A549 (cell line): ENCODE measurements around the gene ALPK3. TPM values are rescaled to one million over a fixed set of nuclear protein-coding genes. Genes with fewer than 3 reads are reported as not detected.

Experiments used
- ATAC-seq, 2 experiments: fragments of 200-7000 bp in 1 of 2; fragments of >200 bp in 1 of 2; cut with Nextera tagmentation in 1 of 2; cut with Tn5 transposase in 1 of 2; 3 replicates each; pipeline versions ENCODE4 v1.8.0 to v1.9.1; 2018 to 2020; ENCODE audit warnings: mild to moderate bottlenecking in 1 of 2, moderate library complexity in 1 of 2
- CTCF ChIA-PET: fragments of 300-600 bp; sonication (Branson Sonifier 250); formaldehyde crosslinking; extraction: SDS; loops from one replicate; lab custom pipeline; 2021; ENCODE audit warnings: antibody characterized with exemption, inconsistent platforms; lab: Yijun Ruan, JAX
- POLR2A ChIA-PET: fragments of 350-600 bp; formaldehyde crosslinking; extraction: SDS; loops from one replicate; lab custom pipeline; 2021; ENCODE audit warnings: antibody characterized with exemption, inconsistent platforms; lab: Yijun Ruan, JAX
- DNase-seq, 2 experiments: peaks; one replicate each; pipeline versions ENCODE4 v3.0.0 to v3.0.0-alpha.2; 2011 to 2016; ENCODE audit warnings: low read depth in 1 of 2, low spot score in 1 of 2
- FAIRE-seq: peaks from 2 replicates; lab custom pipeline; 2011; peaks lifted over from hg19 to GRCh38; lab: Jason Lieb, UNC
- H3K27ac ChIP-seq, 2 experiments: fragments of >200 bp; sonication (Bioruptor Twin); formaldehyde crosslinking; 3 replicates each; pipeline ENCODE4 v1.5.1; 2016 to 2017
- H3K4me1 ChIP-seq: fragments of >200 bp; sonication (Bioruptor Twin); formaldehyde crosslinking; 3 replicates; pipeline ENCODE4 v1.6.1; 2016
- H3K4me2 ChIP-seq: fragments of >200 bp; sonication (Bioruptor Twin); formaldehyde crosslinking; 3 replicates; pipeline ENCODE4 v1.6.1; 2016
- H3K4me3 ChIP-seq: fragments of >200 bp; sonication (Bioruptor Twin); formaldehyde crosslinking; 3 replicates; pipeline ENCODE4 v1.5.1; 2016
- H3K9me3 ChIP-seq: fragments of >200 bp; sonication (Bioruptor Twin); formaldehyde crosslinking; 3 replicates; pipeline ENCODE4 v1.6.1; 2016
- ATOH8 ChIP-seq: fragments of 250-450 bp; sonication (Bioruptor Pico); IDR thresholded peaks from 2 replicates; pipeline ENCODE4 v1.5.0; 2020; ENCODE audit warnings: low read depth, mild to moderate bottlenecking, moderate library complexity
- BHLHE40 ChIP-seq: IDR thresholded peaks from 2 replicates; pipeline ENCODE4 v1.6.1; 2012; ENCODE audit warnings: low read depth, low read length, inconsistent platforms
- CBX2 ChIP-seq: fragments of 200-600 bp; sonication (generic); IDR thresholded peaks from 2 replicates; pipeline ENCODE4 v1.6.1; 2016; ENCODE audit warnings: low read depth, mild to moderate bottlenecking, borderline replicate concordance
- CEBPB ChIP-seq, 2 experiments: fragments of >200 bp in 1 of 2; sonication (Bioruptor Twin) in 1 of 2; formaldehyde crosslinking in 1 of 2; IDR thresholded peaks; 2 replicates each; pipeline ENCODE4 v1.6.1; 2012 to 2016
- CHD2 ChIP-seq: fragments of 150-350 bp; IDR thresholded peaks from 2 replicates; pipeline ENCODE4 v1.6.1; 2014; ENCODE audit warnings: low read length; ENCODE audit not compliant: partially characterized antibody
- EHMT2 ChIP-seq: fragments of 200-600 bp; sonication (generic); IDR thresholded peaks from 2 replicates; pipeline ENCODE4 v1.6.1; 2016; ENCODE audit warnings: antibody characterized with exemption, low read depth, mild to moderate bottlenecking, moderate library complexity
- ELK1 ChIP-seq: fragments of 150-350 bp; IDR thresholded peaks from 2 replicates; pipeline ENCODE4 v1.6.1; 2014; ENCODE audit warnings: low read depth, mild to moderate bottlenecking, low read length
- FOXS1 ChIP-seq: fragments of 250-450 bp; sonication (Bioruptor Pico); IDR thresholded peaks from 2 replicates; pipeline ENCODE4 v1.5.0; 2020; ENCODE audit warnings: mild to moderate bottlenecking, moderate library complexity
- HDAC2 ChIP-seq: fragments of 200-600 bp; sonication (generic); IDR thresholded peaks from 2 replicates; pipeline ENCODE4 v1.6.1; 2016
- HOXA7 ChIP-seq: fragments of 250-450 bp; sonication (Bioruptor Pico); IDR thresholded peaks from 2 replicates; pipeline ENCODE4 v1.5.0; 2020; ENCODE audit warnings: mild to moderate bottlenecking, moderate library complexity
- HOXB5 ChIP-seq: fragments of 250-450 bp; sonication (Bioruptor Pico); IDR thresholded peaks from 2 replicates; pipeline ENCODE4 v1.5.0; 2020; ENCODE audit warnings: mild to moderate bottlenecking, moderate library complexity
- JUNB ChIP-seq: fragments of >200 bp; sonication (Bioruptor Twin); formaldehyde crosslinking; IDR thresholded peaks from 2 replicates; pipeline ENCODE4 v1.6.1; 2016
- KDM1A ChIP-seq: fragments of 200-600 bp; sonication (generic); IDR thresholded peaks from 2 replicates; pipeline ENCODE4 v1.6.1; 2016; ENCODE audit warnings: low read depth, mild to moderate bottlenecking
- MAFK ChIP-seq: fragments of 450-650 bp; IDR thresholded peaks from 2 replicates; pipeline ENCODE4 v1.6.1; 2014; ENCODE audit not compliant: partially characterized antibody
- MYC ChIP-seq: IDR thresholded peaks from 2 replicates; pipeline ENCODE4 v1.6.1; 2012; ENCODE audit warnings: mild to moderate bottlenecking, inconsistent platforms, low read length, improper control_type of control experiment, borderline replicate concordance
- NFE2L2 ChIP-seq: fragments of 150-350 bp; conservative IDR thresholded peaks from 2 replicates; pipeline ENCODE4 v1.6.1; 2014; ENCODE audit warnings: low read length
- NPAS2 ChIP-seq: fragments of 250-450 bp; sonication (Bioruptor Pico); IDR thresholded peaks from 2 replicates; pipeline ENCODE4 v1.8.0; 2022; ENCODE audit warnings: mild to moderate bottlenecking, moderate library complexity, borderline replicate concordance
- RAD21 ChIP-seq, 2 experiments: fragments of >200 bp in 1 of 2; sonication (Bioruptor Twin) in 1 of 2; formaldehyde crosslinking in 1 of 2; IDR thresholded peaks in 1 of 2; conservative IDR thresholded peaks in 1 of 2; 2 replicates in 1 of 2; 3 replicates in 1 of 2; pipeline ENCODE4 v1.6.1; 2012 to 2018; ENCODE audit warnings: inconsistent platforms in 1 of 2
- REST ChIP-seq: fragments of 200-600 bp; sonication (generic); IDR thresholded peaks from 2 replicates; pipeline ENCODE4 v1.6.1; 2016; ENCODE audit warnings: antibody characterized with exemption, mild to moderate bottlenecking, moderate library complexity
- SMC3 ChIP-seq: fragments of >200 bp; sonication (Bioruptor Twin); formaldehyde crosslinking; IDR thresholded peaks from 3 replicates; pipeline ENCODE4 v1.6.1; 2018; ENCODE audit warnings: inconsistent platforms
- SREBF2 ChIP-seq: fragments of 450-650 bp; IDR thresholded peaks from 2 replicates; pipeline ENCODE4 v1.6.1; 2014; ENCODE audit warnings: mild to moderate bottlenecking, moderate library complexity
- TFCP2L1 ChIP-seq: fragments of 250-450 bp; sonication (Bioruptor Pico); IDR thresholded peaks from 2 replicates; pipeline ENCODE4 v1.5.0; 2021; ENCODE audit warnings: mild to moderate bottlenecking
- USF2 ChIP-seq: fragments of 450-650 bp; IDR thresholded peaks from 2 replicates; pipeline ENCODE4 v1.6.1; 2014; ENCODE audit warnings: antibody characterized with exemption
- WGBS: methylation state at CpG from one replicate; pipeline ENCODE4 v1.1.6; 2017; ENCODE audit errors: missing lambda C conversion rate; 5-methylcytosine and 5-hydroxymethylcytosine counted together
- polyA plus RNA-seq, 4 experiments: library from polyadenylated mRNA; depleted of rRNA in 3 of 4; stranded (reverse); fragments of >200 nt; fragmentation: RNase III in 1 of 4; extraction: RNeasy Plus Mini Kit Qiagen cat#74134 plus additional on column Dnase treatment in 1 of 4; gene quantifications; 2 replicates in 3 of 4; 3 replicates in 1 of 4; pipeline ENCODE4 v1.2.3, GENCODE V29; 2011 to 2017

Gene ALPK3
- polyA plus RNA-seq, 2 of the 4 experiments (the other 2 are of a cell fraction), result 0.26 to 0.30 TPM

GRCh38 chr15:84856731-84857417, 39.7 kb downstream of the ALPK3 start:
- no peaks in the 10 kb centered on the region for H3K9me3 ChIP-seq
- no peak overlapping the region for H3K27ac ChIP-seq
- POLR2A ChIA-PET, result no interaction called here
- peaks cover 21% of the 10 kb centered on the region for H3K4me1 ChIP-seq
- ATAC-seq (peak in 1 of 2 experiments; percentile 10; a peak in 1 of 6 replicates), DNase-seq (no peak), FAIRE-seq (no peak)
- TF ChIP-seq CHD2, result no peak
- no peak for TF ChIP-seq BHLHE40
- TF ChIP-seq NFE2L2, result no peak
- TF ChIP-seq MAFK, result no peak
- CTCF ChIA-PET, result interaction anchor here (1.5 to 1.6 kb wide), 3 partner anchors 16 to 37 kb away, joined by 3 read pairs; no protein-coding TSS in a partner anchor
- H3K4me2 ChIP-seq, result no peak overlapping the region
- 82% methylated on average over 16 of the region's 16 CpGs for WGBS
- no peak overlapping the region for H3K4me3 ChIP-seq

GRCh38 chr15:84857418-84858004, 40.4 kb downstream of the ALPK3 start:
- DNase-seq (no peak), FAIRE-seq (no peak), ATAC-seq (0 out of 6 replicates have a peak, but pooled peaks of 1 of the 2 experiments have one; percentile 12)
- no peak overlapping the region for H3K4me2 ChIP-seq
- 87% methylated on average over 12 of the region's 15 CpGs for WGBS
- no peaks in the 10 kb centered on the region for H3K9me3 ChIP-seq
- H3K27ac ChIP-seq, result no peak overlapping the region
- peaks cover 21% of the 10 kb centered on the region for H3K4me1 ChIP-seq
- no peak overlapping the region for H3K4me3 ChIP-seq
- CTCF ChIA-PET, result interaction anchor here (1.0 to 1.6 kb wide), 4 partner anchors 17 to 70 kb away, joined by 3 read pairs; no protein-coding TSS in a partner anchor
- TF ChIP-seq BHLHE40, result no peak
- no peak for TF ChIP-seq CBX2
- TF ChIP-seq RAD21 (conservative IDR thresholded peaks at IDR 0.05 in 1 of 2, IDR thresholded peaks at IDR 0.05 in 1 of 2), result no peak
- no peak for TF ChIP-seq CHD2
- no peak for TF ChIP-seq HDAC2
- no peak for TF ChIP-seq NPAS2
- TF ChIP-seq, all 56 proteins: peak for 0
- POLR2A ChIA-PET, result no interaction called here

GRCh38 chr15:84858231-84858630, 41.1 kb downstream of the ALPK3 start:
- CTCF ChIA-PET, result interaction anchor here (1.0 to 1.7 kb wide), 5 partner anchors 24 to 86 kb away, joined by 3 to 5 read pairs (median 3); no protein-coding TSS in a partner anchor

More at GRCh38 chr15:84858231-84858630, 41.1 kb downstream of the ALPK3 start:
- Histone ChIP-seq H3K4me2 (no peak overlapping the region), H3K9me3 (no peaks in the 10 kb centered on the region), H3K4me1 (peaks cover 17% of the 10 kb centered on the region), H3K27ac (no peak overlapping the region)
- FAIRE-seq (no peak), ATAC-seq (no peak)
- WGBS, result 81% methylated on average over 11 of the region's 11 CpGs
- TF ChIP-seq CBX2 (no peak), HOXA7 (CRISPR knock-in tag) (no peak), HOXB5 (CRISPR knock-in tag) (no peak), ELK1 (no peak), KDM1A (no peak), USF2 (no peak), TFCP2L1 (CRISPR knock-in tag) (no peak), ATOH8 (no peak), CEBPB (IDR thresholded peaks at IDR 0.05) (no peak), MYC (no peak), EHMT2 (no peak), SREBF2 (no peak), SMC3 (no peak), REST (no peak), JUNB (no peak), FOXS1 (CRISPR knock-in tag) (no peak)
- TF ChIP-seq, all 56 proteins: peak for 0
- H3K4me3 ChIP-seq, result no peak overlapping the region
- DNase-seq, result no peak
- POLR2A ChIA-PET, result no interaction called here
